Measurements from ENCODE around the gene PLAAT3.
"Not testable (repeated sequence)": the region's sequence is repeated elsewhere in the genome, so short reads cannot be mapped to it uniquely, and the experiment has no call there.

DNA sequence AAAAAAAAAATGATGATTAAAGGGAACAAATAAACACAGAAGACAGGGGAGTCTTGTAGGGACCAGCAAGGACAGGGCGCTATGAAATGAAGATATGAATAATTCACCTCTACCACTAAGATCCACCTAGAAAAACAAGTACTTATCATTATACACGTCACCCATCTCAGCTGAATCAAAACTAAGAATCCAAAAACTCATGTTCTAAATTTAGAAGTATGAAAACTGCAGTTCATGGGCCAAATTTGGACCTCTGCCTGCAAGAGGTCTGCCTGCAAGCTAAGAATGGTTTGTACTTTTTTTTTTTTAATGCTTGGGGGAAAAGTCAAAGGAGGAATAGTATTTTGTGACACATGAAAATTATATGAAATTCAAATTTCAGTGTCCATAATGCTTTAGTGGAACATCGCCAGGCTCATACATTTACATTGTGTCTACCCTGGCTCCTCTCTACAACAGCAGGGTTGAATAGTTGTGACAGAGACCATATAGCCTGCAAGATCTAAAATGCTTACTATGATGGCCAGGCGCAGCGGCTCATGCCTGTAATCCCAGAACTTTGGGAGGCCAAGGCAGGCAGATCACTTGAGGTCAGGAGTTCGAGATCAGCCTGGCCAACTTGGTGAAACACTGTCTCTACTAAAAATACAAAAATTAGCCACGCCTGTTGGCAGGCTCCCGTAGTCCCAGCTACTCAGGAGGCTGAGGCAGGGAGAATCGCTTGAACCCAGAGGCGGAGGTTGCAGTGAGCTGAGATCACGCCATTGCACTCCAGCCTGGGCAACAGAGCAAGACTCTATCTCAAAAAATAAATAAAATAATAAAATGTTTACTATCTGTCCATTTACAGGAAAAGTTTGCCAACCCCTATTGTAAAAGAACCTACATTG is 11.7 kb downstream of the PLAAT3 start:
- TF ChIP-seq ZNF561 (tag by site-specific recombination; IDR thresholded peaks at IDR 0.05; ENCODE audit: borderline replicate concordance); AEBP2 (tag by site-specific recombination; IDR thresholded peaks at IDR 0.05; ENCODE audit: borderline replicate concordance); ZNF10 (tag by site-specific recombination; IDR thresholded peaks at IDR 0.05); ZNF626 (tag by site-specific recombination; IDR thresholded peaks at IDR 0.05); REPIN1 (tag by site-specific recombination; IDR thresholded peaks at IDR 0.05; ENCODE audit: low read depth); BCL11B (tag by site-specific recombination; IDR thresholded peaks at IDR 0.05; ENCODE audit: low read depth); HOXD13 (CRISPR knock-in tag; IDR thresholded peaks at IDR 0.05; ENCODE audit: borderline replicate concordance); ZNF146 (tag by site-specific recombination; IDR thresholded peaks at IDR 0.05); MYNN (tag by site-specific recombination; IDR thresholded peaks at IDR 0.05; ENCODE audit: borderline replicate concordance); ZNF140 (tag by site-specific recombination; IDR thresholded peaks at IDR 0.05); RBAK (tag by site-specific recombination; IDR thresholded peaks at IDR 0.05): not testable (repeated sequence)
- TF ChIP-seq, protein P1, sequence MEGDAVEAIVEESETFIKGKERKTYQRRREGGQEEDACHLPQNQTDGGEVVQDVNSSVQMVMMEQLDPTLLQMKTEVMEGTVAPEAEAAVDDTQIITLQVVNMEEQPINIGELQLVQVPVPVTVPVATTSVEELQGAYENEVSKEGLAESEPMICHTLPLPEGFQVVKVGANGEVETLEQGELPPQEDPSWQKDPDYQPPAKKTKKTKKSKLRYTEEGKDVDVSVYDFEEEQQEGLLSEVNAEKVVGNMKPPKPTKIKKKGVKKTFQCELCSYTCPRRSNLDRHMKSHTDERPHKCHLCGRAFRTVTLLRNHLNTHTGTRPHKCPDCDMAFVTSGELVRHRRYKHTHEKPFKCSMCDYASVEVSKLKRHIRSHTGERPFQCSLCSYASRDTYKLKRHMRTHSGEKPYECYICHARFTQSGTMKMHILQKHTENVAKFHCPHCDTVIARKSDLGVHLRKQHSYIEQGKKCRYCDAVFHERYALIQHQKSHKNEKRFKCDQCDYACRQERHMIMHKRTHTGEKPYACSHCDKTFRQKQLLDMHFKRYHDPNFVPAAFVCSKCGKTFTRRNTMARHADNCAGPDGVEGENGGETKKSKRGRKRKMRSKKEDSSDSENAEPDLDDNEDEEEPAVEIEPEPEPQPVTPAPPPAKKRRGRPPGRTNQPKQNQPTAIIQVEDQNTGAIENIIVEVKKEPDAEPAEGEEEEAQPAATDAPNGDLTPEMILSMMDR (tag by site-specific recombination; IDR thresholded peaks at IDR 0.05): not testable (repeated sequence)
- TF ChIP-seq, protein P2, sequence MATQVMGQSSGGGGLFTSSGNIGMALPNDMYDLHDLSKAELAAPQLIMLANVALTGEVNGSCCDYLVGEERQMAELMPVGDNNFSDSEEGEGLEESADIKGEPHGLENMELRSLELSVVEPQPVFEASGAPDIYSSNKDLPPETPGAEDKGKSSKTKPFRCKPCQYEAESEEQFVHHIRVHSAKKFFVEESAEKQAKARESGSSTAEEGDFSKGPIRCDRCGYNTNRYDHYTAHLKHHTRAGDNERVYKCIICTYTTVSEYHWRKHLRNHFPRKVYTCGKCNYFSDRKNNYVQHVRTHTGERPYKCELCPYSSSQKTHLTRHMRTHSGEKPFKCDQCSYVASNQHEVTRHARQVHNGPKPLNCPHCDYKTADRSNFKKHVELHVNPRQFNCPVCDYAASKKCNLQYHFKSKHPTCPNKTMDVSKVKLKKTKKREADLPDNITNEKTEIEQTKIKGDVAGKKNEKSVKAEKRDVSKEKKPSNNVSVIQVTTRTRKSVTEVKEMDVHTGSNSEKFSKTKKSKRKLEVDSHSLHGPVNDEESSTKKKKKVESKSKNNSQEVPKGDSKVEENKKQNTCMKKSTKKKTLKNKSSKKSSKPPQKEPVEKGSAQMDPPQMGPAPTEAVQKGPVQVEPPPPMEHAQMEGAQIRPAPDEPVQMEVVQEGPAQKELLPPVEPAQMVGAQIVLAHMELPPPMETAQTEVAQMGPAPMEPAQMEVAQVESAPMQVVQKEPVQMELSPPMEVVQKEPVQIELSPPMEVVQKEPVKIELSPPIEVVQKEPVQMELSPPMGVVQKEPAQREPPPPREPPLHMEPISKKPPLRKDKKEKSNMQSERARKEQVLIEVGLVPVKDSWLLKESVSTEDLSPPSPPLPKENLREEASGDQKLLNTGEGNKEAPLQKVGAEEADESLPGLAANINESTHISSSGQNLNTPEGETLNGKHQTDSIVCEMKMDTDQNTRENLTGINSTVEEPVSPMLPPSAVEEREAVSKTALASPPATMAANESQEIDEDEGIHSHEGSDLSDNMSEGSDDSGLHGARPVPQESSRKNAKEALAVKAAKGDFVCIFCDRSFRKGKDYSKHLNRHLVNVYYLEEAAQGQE (tag by site-specific recombination; IDR thresholded peaks at IDR 0.05): not testable (repeated sequence)
